T-helper 2 cell treated with Interferon-gamma antibody and Interleukin-4, amounts not matched to agents 100 ng/mL and 5 ng/mL, for 36 hours (primary cell): Measurements from ENCODE around the gene RGL4. TPM values are rescaled to one million over a fixed set of nuclear protein-coding genes. Genes with fewer than 3 reads are reported as not detected.

ENCODE experiments used
- intact Hi-C: fragments of 100-400 bp; cut with micrococcal nuclease; formaldehyde crosslinking; loops from one replicate; pipeline ENCODE4 v1.15.1; 2023
- total RNA-seq: library from RNA; stranded (reverse); gene quantifications from 2 replicates; pipeline ENCODE4 v1.2.3, GENCODE V29; 2022

The RGL4 gene
- total RNA-seq, 1 donor from 2014 or later: 34.7 TPM

DNA sequence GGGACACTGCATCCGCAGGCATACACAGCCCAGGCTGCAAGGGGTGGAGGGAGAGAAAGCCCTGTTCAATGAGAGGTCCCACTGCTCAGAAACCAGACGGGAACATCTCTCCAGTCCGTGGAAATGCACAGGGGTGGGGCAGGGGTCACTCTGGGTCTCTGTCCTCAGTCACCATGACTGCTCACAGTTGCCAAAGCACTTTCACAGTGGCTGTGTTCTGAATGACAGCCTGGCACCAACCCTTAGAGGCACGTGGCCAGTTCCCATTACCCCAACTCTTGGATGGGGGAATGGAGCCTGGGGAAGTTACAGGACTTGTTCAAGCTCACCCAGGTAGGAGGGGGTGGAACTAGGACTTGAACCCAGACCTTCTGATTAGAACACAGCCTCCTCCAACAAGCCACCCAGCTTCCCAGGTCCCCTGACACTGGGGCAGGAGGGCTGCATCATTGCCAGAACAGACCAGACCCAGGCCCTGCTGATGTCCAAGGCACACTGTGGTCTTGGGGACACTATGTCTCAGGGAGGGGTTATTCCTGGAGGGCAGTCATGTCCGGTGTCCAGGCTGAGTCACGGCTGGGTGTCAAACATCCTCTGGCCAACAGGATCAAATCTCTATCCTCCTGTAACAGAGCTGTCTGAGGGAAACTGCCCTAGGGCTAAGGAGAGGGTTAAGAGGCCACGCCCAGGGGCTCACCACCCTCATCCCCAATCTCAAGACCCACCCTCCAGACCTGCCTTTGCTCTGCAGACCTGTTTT is 51.9 kb downstream of the RGL4 start:
- intact Hi-C loops: no loop called here

DNA sequence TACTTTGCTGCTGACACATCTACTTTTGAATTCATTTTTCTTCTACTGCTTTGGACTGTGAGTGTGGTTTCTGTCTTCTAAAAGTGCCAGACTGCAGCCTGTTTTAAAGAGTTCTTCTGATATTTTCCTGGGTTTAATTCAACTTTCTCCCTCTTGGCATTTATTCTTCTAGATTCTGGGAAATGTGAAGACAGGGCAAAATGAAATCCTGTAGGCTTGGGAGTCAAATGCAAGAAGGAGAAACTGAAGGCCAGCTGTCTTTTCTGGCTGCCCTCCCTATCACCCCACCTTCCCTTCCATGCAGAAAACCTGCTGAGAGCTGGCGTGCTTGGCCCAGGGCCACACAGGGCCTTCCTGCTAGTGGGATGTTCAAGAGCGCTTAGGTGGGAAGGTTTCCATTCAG is 52.5 kb downstream of the RGL4 start:
- intact Hi-C loops: no loop called here

GRCh38 chr22:23744001-23744400 is 53.2 kb downstream of the RGL4 start:
- intact Hi-C loops: no loop called here

DNA sequence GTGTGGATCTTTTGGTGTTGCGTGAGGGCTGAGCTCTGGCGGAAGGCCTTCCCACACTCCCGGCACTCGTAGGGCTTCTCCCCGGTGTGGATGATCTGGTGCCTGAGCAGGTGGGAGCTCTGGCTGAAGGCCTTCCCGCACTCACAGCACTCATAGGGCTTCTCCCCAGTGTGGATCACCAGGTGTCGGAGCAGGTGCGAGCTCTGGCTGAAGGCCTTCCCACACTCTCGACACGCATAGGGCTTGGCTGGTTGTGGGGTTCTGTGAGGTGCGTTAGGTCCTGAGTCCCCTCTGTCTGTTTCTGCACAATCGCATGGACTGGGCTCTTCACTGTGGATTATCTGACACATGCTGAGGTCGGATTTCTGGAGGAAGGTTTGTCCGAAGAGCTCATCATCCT is 53.7 kb downstream of the RGL4 start:
- intact Hi-C loops: no loop called here

- intact Hi-C loops: no loop called here
Measured at GRCh38 chr22:23745791-23746190, 55.0 kb downstream of the RGL4 start.

Other genes with a start within 250 kb of the RGL4 start
- gene IGLL1, start 110.7 kb upstream of the RGL4 start, total RNA-seq: 2.0 and 3.4 TPM in 2 replicates
- 1.2 and 1.4 TPM in 2 replicates for gene DRICH1, start 58.7 kb upstream of the RGL4 start, total RNA-seq
- 2.5 and 3.0 TPM in 2 replicates for gene ZNF70, start 60.1 kb downstream of the RGL4 start, total RNA-seq
- gene VPREB3, start 63.4 kb downstream of the RGL4 start, total RNA-seq: not detected in 2 replicates
- gene C22orf15, start 72.0 kb downstream of the RGL4 start, total RNA-seq: 0.32 and 0.57 TPM in 2 replicates
- 52.5 and 59.5 TPM in 2 replicates for gene CHCHD10, start 77.0 kb downstream of the RGL4 start, total RNA-seq
- 0.45 and 0.73 TPM in 2 replicates for gene MMP11, start 81.8 kb downstream of the RGL4 start, total RNA-seq
- gene SMARCB1, start 96.0 kb downstream of the RGL4 start, total RNA-seq: 82.7 and 89.2 TPM in 2 replicates
- gene DERL3, start 148.0 kb downstream of the RGL4 start, total RNA-seq: 12.5 and 15.0 TPM in 2 replicates
- 7.3 and 7.5 TPM in 2 replicates for gene SLC2A11, start 166.9 kb downstream of the RGL4 start, total RNA-seq
- 1,011 TPM in 2 replicates for gene MIF, start 203.4 kb downstream of the RGL4 start, total RNA-seq